Choroid plexus epithelial cell (primary cell): ENCODE results near the gene CYCS.
"Not testable (repeated sequence)": the region's sequence is repeated elsewhere in the genome, so short reads cannot be mapped to it uniquely, and the experiment has no call there.

Experiments used
- DNase-seq: peaks from one replicate; pipeline ENCODE4 v3.0.0-alpha.2; 2010; ENCODE audit warnings: low read depth
- H3K4me3 ChIP-seq: 2 replicates; pipeline ENCODE4 v1.5.1; 2011; ENCODE audit warnings: low read depth, mild to moderate bottlenecking, control low read depth, low read length, moderate library complexity
- CTCF ChIP-seq: conservative IDR thresholded peaks from 2 replicates; pipeline ENCODE4 v1.5.1; 2011; ENCODE audit warnings: low read depth, mild to moderate bottlenecking, control low read depth, inconsistent platforms, low read length, moderate library complexity

Gene CYCS

DNA sequence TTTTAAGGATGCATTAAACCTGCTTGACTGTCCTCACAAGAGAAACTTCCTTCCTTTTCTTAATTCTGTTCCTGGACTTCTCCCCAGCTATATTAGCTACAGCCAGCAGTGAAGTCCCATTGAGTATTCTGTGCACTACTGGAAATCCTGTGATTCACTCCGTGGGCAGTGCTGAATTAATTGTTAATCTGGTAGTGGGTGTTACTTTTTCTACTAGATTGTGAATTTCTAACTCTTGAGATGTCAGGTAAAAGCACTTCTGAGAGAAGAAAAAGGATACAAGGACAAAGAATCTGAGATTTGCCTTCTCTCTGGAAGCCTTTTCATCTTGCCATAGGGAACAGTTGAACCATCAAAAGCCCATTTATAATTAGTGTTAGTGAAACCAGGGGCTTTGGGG is 33.9 kb downstream of the CYCS start:
- DNase-seq = no peak
- no peak overlapping the region for H3K4me3 ChIP-seq

GRCh38 chr7:25090374-25090773 is 34.7 kb downstream of the CYCS start:
- DNase-seq = no peak
- no peak for TF ChIP-seq CTCF
- H3K4me3 ChIP-seq = no peak overlapping the region

More for the DNA sequence above, 33.9 kb downstream of the CYCS start:
- TF ChIP-seq CTCF = no peak

- no peak for DNase-seq
- no peak overlapping the region for H3K4me3 ChIP-seq
- TF ChIP-seq CTCF = no peak
These were observed 37.2 kb downstream of the CYCS start for GRCh38 chr7:25087855-25088254.

DNA sequence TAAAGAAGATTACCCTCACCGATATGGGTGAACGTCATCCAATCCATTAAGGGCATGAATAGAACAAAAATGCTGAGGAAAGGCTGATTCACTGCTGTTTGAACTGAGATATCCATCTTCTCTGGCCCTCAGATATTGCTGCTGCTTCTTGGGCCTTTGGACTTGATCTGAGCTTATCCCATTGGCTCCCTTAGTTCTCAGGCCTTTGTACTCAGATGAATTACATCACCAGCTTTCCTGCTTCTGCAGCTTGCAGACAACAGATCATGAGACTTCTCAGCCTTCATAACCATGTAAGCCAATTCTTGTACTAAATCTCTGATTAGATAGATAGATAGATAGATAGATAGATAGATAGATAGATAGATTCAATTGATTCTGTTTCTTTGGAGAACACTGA is 40.2 kb downstream of the CYCS start:
- DNase-seq = peak; percentile 52
- no peak for TF ChIP-seq CTCF
- no peak overlapping the region for H3K4me3 ChIP-seq

DNA sequence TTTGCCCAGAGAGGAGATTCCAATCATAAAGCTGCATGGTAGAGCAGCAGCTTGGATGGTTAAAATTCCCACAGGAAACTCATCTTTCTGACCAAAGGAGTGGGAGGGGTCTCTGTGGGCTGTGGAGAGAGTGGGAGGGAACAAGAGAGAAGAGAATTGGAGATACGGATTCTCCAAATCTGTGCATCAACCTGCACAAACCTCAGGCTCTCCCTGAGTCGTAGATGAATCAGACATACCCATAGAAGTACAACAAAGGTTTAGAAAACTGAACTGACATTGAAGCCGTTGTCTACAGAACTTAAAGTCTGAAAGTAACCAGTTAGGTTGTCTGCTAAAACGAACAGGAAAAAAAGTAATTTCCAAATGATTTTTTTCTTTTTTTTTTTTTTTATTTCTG is 41.9 kb downstream of the CYCS start:
- TF ChIP-seq CTCF = no peak
- no peak overlapping the region for H3K4me3 ChIP-seq
- DNase-seq = no peak

- not testable (repeated sequence) for H3K4me3 ChIP-seq, DNase-seq
These were observed 43.0 kb downstream of the CYCS start for GRCh38 chr7:25082041-25082440.

DNA sequence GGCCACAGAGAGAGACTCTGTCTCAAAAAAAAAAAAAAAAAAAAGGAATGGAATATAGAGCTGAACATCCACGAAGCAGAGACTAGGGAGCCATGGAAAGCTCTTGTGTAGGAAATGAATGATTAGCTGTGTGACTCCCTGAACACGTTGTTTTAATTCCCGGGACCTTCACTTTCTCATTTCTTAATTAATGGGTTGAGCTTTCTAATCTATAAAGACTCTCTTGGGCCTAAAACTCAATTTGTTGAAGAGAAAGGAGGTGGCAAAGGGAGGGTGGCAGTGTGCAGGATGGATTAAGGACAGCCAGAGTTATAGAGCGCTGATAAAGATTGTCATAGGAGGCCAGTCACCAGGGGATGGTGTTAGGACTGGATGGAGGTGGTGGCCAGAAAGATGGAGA is 48.0 kb downstream of the CYCS start:
- H3K4me3 ChIP-seq = no peak overlapping the region
- TF ChIP-seq CTCF = no peak
- DNase-seq = no peak

DNA sequence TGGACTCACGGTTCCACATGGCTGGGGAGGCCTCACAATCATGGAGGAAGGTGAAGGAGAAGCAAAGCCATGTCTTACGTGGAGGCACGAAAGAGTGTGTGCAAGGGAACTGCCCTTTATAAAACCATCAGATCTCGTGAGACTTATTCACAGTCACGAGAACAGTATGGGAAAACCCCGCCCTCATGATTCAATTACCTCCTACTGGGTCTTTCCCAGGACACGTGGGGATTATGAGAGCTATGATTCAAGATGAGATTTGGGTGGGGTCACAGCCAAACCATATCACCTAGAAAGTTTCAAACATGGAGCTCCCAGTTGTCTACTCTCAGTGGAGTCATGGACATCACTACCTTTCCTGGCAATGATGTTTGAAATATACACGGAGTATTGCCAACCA is 49.6 kb downstream of the CYCS start:
- no peak for TF ChIP-seq CTCF
- DNase-seq = no peak
- no peak overlapping the region for H3K4me3 ChIP-seq
